Transverse colon (tissue), 3 donors: ENCODE measurements around the gene TMEM59.
"Not testable (repeated sequence)": the region's sequence is repeated elsewhere in the genome, so short reads cannot be mapped to it uniquely, and the experiment has no call there.

ENCODE experiments used
- POLR2A ChIP-seq: fragments of 450-650 bp; IDR thresholded peaks from one replicate; pipeline ENCODE4 v1.6.1; 2016; ENCODE audit warnings: antibody characterized with exemption, mild to moderate bottlenecking, moderate library complexity
- TF ChIP-seq, protein P1 (sequence below), 5 experiments: fragments of 200-600 bp in 3 of 5; fragments of 450-650 bp in 2 of 5; sonication (generic) in 3 of 5; IDR thresholded peaks; 1 replicate in 2 of 5; 2 replicates in 3 of 5; pipeline ENCODE4 v1.5.1; 2016 to 2017; ENCODE audit warnings: antibody characterized with exemption in 5 of 5, inconsistent platforms in 3 of 5, mild to moderate bottlenecking in 2 of 5, moderate library complexity in 1 of 5

DNA sequence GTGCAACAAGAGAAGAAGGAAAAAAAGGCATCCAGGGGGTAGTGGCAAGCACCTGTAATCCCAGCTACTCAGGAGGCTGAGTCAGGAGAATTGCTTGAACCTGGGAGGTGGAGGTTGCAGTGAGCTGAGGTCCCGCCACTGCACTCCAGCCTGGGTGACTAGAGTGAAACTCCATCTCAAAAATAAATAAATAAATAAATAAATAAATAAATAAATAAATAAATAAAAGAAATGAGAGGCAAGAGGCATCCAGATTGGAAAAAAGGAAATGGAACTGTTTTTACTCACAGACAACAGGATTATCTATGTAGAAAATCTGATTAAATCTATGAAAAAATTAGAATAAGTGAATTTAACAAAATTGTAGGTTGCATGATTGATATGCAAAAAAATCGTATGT is 58.5 kb downstream of the TMEM59 start:
- TF ChIP-seq, protein P1, sequence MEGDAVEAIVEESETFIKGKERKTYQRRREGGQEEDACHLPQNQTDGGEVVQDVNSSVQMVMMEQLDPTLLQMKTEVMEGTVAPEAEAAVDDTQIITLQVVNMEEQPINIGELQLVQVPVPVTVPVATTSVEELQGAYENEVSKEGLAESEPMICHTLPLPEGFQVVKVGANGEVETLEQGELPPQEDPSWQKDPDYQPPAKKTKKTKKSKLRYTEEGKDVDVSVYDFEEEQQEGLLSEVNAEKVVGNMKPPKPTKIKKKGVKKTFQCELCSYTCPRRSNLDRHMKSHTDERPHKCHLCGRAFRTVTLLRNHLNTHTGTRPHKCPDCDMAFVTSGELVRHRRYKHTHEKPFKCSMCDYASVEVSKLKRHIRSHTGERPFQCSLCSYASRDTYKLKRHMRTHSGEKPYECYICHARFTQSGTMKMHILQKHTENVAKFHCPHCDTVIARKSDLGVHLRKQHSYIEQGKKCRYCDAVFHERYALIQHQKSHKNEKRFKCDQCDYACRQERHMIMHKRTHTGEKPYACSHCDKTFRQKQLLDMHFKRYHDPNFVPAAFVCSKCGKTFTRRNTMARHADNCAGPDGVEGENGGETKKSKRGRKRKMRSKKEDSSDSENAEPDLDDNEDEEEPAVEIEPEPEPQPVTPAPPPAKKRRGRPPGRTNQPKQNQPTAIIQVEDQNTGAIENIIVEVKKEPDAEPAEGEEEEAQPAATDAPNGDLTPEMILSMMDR (IDR thresholded peaks at IDR 0.05) = not testable (repeated sequence)
- TF ChIP-seq POLR2A = not testable (repeated sequence)
